SK-N-SH (cell line): ENCODE results near the gene CD2. TPM values are rescaled to one million over a fixed set of nuclear protein-coding genes. Genes with fewer than 3 reads are reported as not detected.
A peak's percentile ranks its signal among the peaks of the same experiment; 100 is the strongest.

Source experiments
- CTCF ChIA-PET: fragments of 300-600, 350-600 bp; formaldehyde crosslinking; extraction: SDS; loops from one replicate; lab custom pipeline; 2021; lab: Yijun Ruan, JAX
- POLR2A ChIA-PET: fragments of 350-600 bp; sonication (Branson Sonifier 250); formaldehyde crosslinking; extraction: SDS; loops from one replicate; lab custom pipeline; 2020; ENCODE audit warnings: antibody characterized with exemption, inconsistent platforms; lab: Yijun Ruan, JAX
- DNase-seq: peaks from one replicate; pipeline ENCODE4 v3.0.0; 2012
- H2AFZ ChIP-seq: fragments of 200-600 bp; sonication (generic); 2 replicates; pipeline ENCODE4 v1.8.1; 2016; ENCODE audit warnings: antibody characterized with exemption, mild to moderate bottlenecking, low read depth
- H3F3A ChIP-seq: fragments of 200-600 bp; sonication (generic); replicated peaks from 2 replicates; pipeline ENCODE3; 2016; ENCODE audit warnings: antibody characterized with exemption, mild to moderate bottlenecking; ENCODE audit not compliant: insufficient read depth
- H3K27ac ChIP-seq, 2 experiments: fragments of 200-500 bp in 1 of 2; fragments of 200-600 bp in 1 of 2; sonication (Bioruptor generic) in 1 of 2; sonication (generic), shearing (Covaris generic) in 1 of 2; 2 replicates each; pipeline versions ENCODE4 v1.5.1 to v1.6.1; 2014 to 2016; ENCODE audit warnings: low read depth in 2 of 2, inconsistent platforms in 1 of 2, low read length in 1 of 2, mild to moderate bottlenecking in 1 of 2, mixed read lengths in 1 of 2
- H3K27me3 ChIP-seq: fragments of 200-600 bp; sonication (generic), shearing (Covaris generic); 2 replicates; pipeline ENCODE4 v1.6.1; 2016; ENCODE audit warnings: mixed run types; ENCODE audit not compliant: insufficient read depth
- H3K36me3 ChIP-seq, 2 experiments: fragments of 200-500 bp in 1 of 2; fragments of 200-600 bp in 1 of 2; sonication (Bioruptor generic) in 1 of 2; sonication (generic) in 1 of 2; replicated peaks in 1 of 2; 2 replicates each; pipeline versions ENCODE3 to v1.5.1; 2014 to 2016; ENCODE audit warnings: low read length in 1 of 2, mild to moderate bottlenecking in 1 of 2; ENCODE audit not compliant: insufficient read depth in 2 of 2, control insufficient read depth in 1 of 2
- H3K4me1 ChIP-seq, 2 experiments: fragments of 200-500 bp in 1 of 2; fragments of 200-600 bp in 1 of 2; sonication (Bioruptor generic) in 1 of 2; sonication (generic), shearing (Covaris generic) in 1 of 2; 2 replicates each; pipeline versions ENCODE4 v1.5.1 to v1.6.1; 2014 to 2016; ENCODE audit warnings: low read depth in 1 of 2, low read length in 1 of 2, mixed run types in 1 of 2; ENCODE audit not compliant: insufficient read depth in 2 of 2, control insufficient read depth in 1 of 2
- H3K4me2 ChIP-seq: fragments of 200-600 bp; sonication (generic), shearing (Covaris generic); 2 replicates; pipeline ENCODE4 v1.6.1; 2017; ENCODE audit warnings: mixed run types
- H3K4me3 ChIP-seq, 2 experiments: fragments of 200-500 bp in 1 of 2; fragments of 200-600 bp in 1 of 2; sonication (Bioruptor generic) in 1 of 2; sonication (generic), shearing (Covaris generic) in 1 of 2; 2 replicates each; pipeline versions ENCODE4 v1.5.1 to v1.8.1; 2014 to 2016; ENCODE audit warnings: low read depth in 2 of 2, inconsistent platforms in 1 of 2, low read length in 1 of 2, mild to moderate bottlenecking in 1 of 2, mixed read lengths in 1 of 2, moderate library complexity in 1 of 2
- H3K79me2 ChIP-seq: fragments of 200-600 bp; sonication (generic); 2 replicates; pipeline ENCODE4 v1.8.1; 2017; ENCODE audit warnings: mild to moderate bottlenecking; ENCODE audit not compliant: insufficient read depth
- H3K9ac ChIP-seq: fragments of 200-600 bp; sonication (generic); 2 replicates; pipeline ENCODE4 v1.6.1; 2017; ENCODE audit warnings: mixed run types
- H3K9me2 ChIP-seq: fragments of 200-600 bp; sonication (generic); 2 replicates; pipeline ENCODE4 v1.6.1; 2017; ENCODE audit warnings: mixed run types
- H3K9me3 ChIP-seq: fragments of 200-600 bp; sonication (generic); 2 replicates; pipeline ENCODE4 v1.6.1; 2017; ENCODE audit warnings: mixed run types, mild to moderate bottlenecking, moderate library complexity
- H4K20me1 ChIP-seq: fragments of 200-600 bp; sonication (generic); 2 replicates; pipeline ENCODE4 v1.6.1; 2017; ENCODE audit warnings: mild to moderate bottlenecking, mixed run types; ENCODE audit not compliant: insufficient read depth
- ELF1 ChIP-seq: IDR thresholded peaks from 2 replicates; pipeline ENCODE4 v1.4.0; 2012
- EZH2phosphoT487 ChIP-seq: fragments of 200-600 bp; sonication (generic); IDR thresholded peaks from 2 replicates; pipeline ENCODE4 v1.6.1; 2017; ENCODE audit warnings: low read depth, mixed run types, mild to moderate bottlenecking, antibody characterized with exemption, moderate library complexity, borderline replicate concordance
- FOSL2 ChIP-seq: IDR thresholded peaks from 2 replicates; pipeline ENCODE4 v1.4.0; 2012; ENCODE audit warnings: low read depth, mild to moderate bottlenecking, moderate library complexity, borderline replicate concordance
- FOXM1 ChIP-seq: IDR thresholded peaks from 2 replicates; pipeline ENCODE4 v1.4.0; 2012; ENCODE audit warnings: low read depth, mild to moderate bottlenecking
- GABPA ChIP-seq: IDR thresholded peaks from 2 replicates; pipeline ENCODE4 v1.4.0; 2012; ENCODE audit warnings: low read depth, mild to moderate bottlenecking
- GATA2 ChIP-seq: sonication (generic); formaldehyde crosslinking; IDR thresholded peaks from 2 replicates; pipeline ENCODE4 v1.5.0; 2020; ENCODE audit warnings: mild to moderate bottlenecking, missing genetic modification reagents
- IRF3 ChIP-seq: fragments of 150-350 bp; IDR thresholded peaks from 2 replicates; pipeline ENCODE4 v1.6.1; 2016; ENCODE audit warnings: mild to moderate bottlenecking, low read depth, low read length
- MEF2A ChIP-seq: IDR thresholded peaks from 2 replicates; pipeline ENCODE4 v1.4.0; 2012; ENCODE audit warnings: low read depth, borderline replicate concordance
- MXI1 ChIP-seq: IDR thresholded peaks from 2 replicates; pipeline ENCODE4 v1.6.1; 2012; ENCODE audit warnings: mild to moderate bottlenecking, low read depth, low read length, improper control_type of control experiment
- NFIC ChIP-seq: IDR thresholded peaks from 2 replicates; pipeline ENCODE4 v1.4.0; 2012; ENCODE audit warnings: borderline replicate concordance
- NRF1 ChIP-seq: IDR thresholded peaks from 2 replicates; pipeline ENCODE4 v1.6.1; 2012; ENCODE audit warnings: low read depth, mild to moderate bottlenecking, low read length
- PBX3 ChIP-seq: IDR thresholded peaks from 2 replicates; pipeline ENCODE4; 2012
- RCOR1 ChIP-seq: fragments of 150-350 bp; IDR thresholded peaks from 2 replicates; pipeline ENCODE4 v1.6.1; 2017; ENCODE audit warnings: antibody characterized with exemption, low read length
- REST ChIP-seq: IDR thresholded peaks from 2 replicates; pipeline ENCODE4 v1.6.1; 2012; ENCODE audit warnings: mild to moderate bottlenecking, low read depth, low read length, moderate library complexity
- RFX5 ChIP-seq: IDR thresholded peaks from 2 replicates; pipeline ENCODE4 v1.6.1; 2012; ENCODE audit warnings: mild to moderate bottlenecking, improper control_type of control experiment, low read length
- YY1 ChIP-seq: IDR thresholded peaks from 2 replicates; pipeline ENCODE4 v1.4.0; 2012; ENCODE audit warnings: low read depth, mild to moderate bottlenecking
- WGBS: methylation state at CpG from one replicate; pipeline ENCODE4 v1.1.6; 2017; ENCODE audit warnings: low lambda C conversion rate; 5-methylcytosine and 5-hydroxymethylcytosine counted together
- polyA plus RNA-seq, 3 experiments: library from polyadenylated mRNA; depleted of rRNA; stranded (reverse); fragments of >200 nt; gene quantifications; 2 replicates each; pipeline ENCODE4 v1.2.3, GENCODE V29; 2012

CD2 gene
- polyA plus RNA-seq, 1 of the 3 experiments (the other 2 are of a cell fraction), result not detected

- H3K9ac ChIP-seq, result no peak overlapping the region
- no peaks in the 10 kb centered on the region for H3F3A ChIP-seq
- no peaks in the 10 kb centered on the region for H3K9me3 ChIP-seq
- no peaks in the 10 kb centered on the region for H3K36me3 ChIP-seq
- H3K4me1 ChIP-seq, result peaks cover 0 to 38% of the 10 kb centered on the region in 2 experiments; a peak in 3 of 4 replicates
- 41% methylated on average over 2 of the region's 2 CpGs for WGBS
- CTCF ChIA-PET, result interaction anchor here (0.6 to 8.2 kb wide), 5 partner anchors 12 to 136 kb away, joined by 3 to 55 read pairs (median 4); no protein-coding TSS in a partner anchor
- no peak overlapping the region for H3K4me3 ChIP-seq
- TF ChIP-seq MXI1 (no peak), NRF1 (no peak), MEF2A (no peak), GATA2 (CRISPR knock-in tag) (no peak), GABPA (no peak), ELF1 (no peak), FOSL2 (no peak), YY1 (no peak), IRF3 (no peak), PBX3 (no peak), RCOR1 (no peak), FOXM1 (no peak), RFX5 (no peak), NFIC (no peak), EZH2phosphoT487 (no peak), REST (no peak)
- TF ChIP-seq, all 33 proteins: peak for 0
- H3K9me2 ChIP-seq, result no peaks in the 10 kb centered on the region
- H3K4me2 ChIP-seq, result no peak overlapping the region
- H3K79me2 ChIP-seq, result no peaks in the 10 kb centered on the region
- H4K20me1 ChIP-seq, result no peaks in the 10 kb centered on the region
- no peak overlapping the region for H2AFZ ChIP-seq
- DNase-seq, result peak; percentile 48
- POLR2A ChIA-PET, result no interaction called here
- H3K27me3 ChIP-seq, result no peaks in the 10 kb centered on the region
- peak overlapping the region in 1 of 2 experiments; percentile 75; a peak in 1 of 4 replicates for H3K27ac ChIP-seq
Observed at GRCh38 chr1:116711263-116711840, 42.9 kb upstream of the CD2 start.
